WTC11 (cell line): ENCODE data around the gene CLOCK. TPM values are rescaled to one million over a fixed set of nuclear protein-coding genes. Genes with fewer than 3 reads are reported as not detected.

Experiments used
- ATAC-seq: fragments of 200-7000 bp; cut with Tn5 transposase; 2 replicates; pipeline ENCODE4 v1.10.0; 2021; ENCODE audit warnings: mild to moderate bottlenecking, moderate library complexity
- CTCF ChIA-PET: fragments of 300-600 bp; sonication (Branson Sonifier 250); formaldehyde crosslinking; loops from one replicate; lab custom pipeline; 2021; ENCODE audit warnings: antibody characterized with exemption; lab: Charles Lee
- POLR2A ChIA-PET: fragments of 350-600 bp; sonication (Branson Sonifier 250); formaldehyde crosslinking; loops from one replicate; lab custom pipeline; 2021; ENCODE audit warnings: antibody characterized with exemption; lab: Charles Lee
- DNase-seq: peaks from one replicate; pipeline ENCODE4 v3.0.0; 2021; ENCODE audit warnings: low spot score
- H3K27ac Mint-ChIP-seq: 2 replicates; pipeline ENCODE4 v1.8.0; 2021; ENCODE audit warnings: mixed read lengths
- H3K27me3 Mint-ChIP-seq: 2 replicates; pipeline ENCODE4 v1.8.0; 2021; ENCODE audit warnings: low read depth, mild to moderate bottlenecking, moderate library complexity, mixed read lengths
- H3K36me3 Mint-ChIP-seq: 2 replicates; pipeline ENCODE4 v1.8.0; 2021; ENCODE audit warnings: mixed read lengths
- H3K4me1 Mint-ChIP-seq: 2 replicates; pipeline ENCODE4 v1.8.0; 2022; ENCODE audit warnings: mixed read lengths
- H3K4me3 Mint-ChIP-seq: 2 replicates; pipeline ENCODE4 v1.8.0; 2021; ENCODE audit warnings: mild to moderate bottlenecking, moderate library complexity, mixed read lengths
- H3K9me3 Mint-ChIP-seq: 2 replicates; pipeline ENCODE4 v1.8.0; 2021; ENCODE audit warnings: mixed read lengths
- AFF4 ChIP-seq: sonication (generic); formaldehyde crosslinking; IDR thresholded peaks from 2 replicates; pipeline ENCODE4 v1.8.1; 2023; ENCODE audit warnings: mild to moderate bottlenecking, missing genetic modification reagents, borderline replicate concordance
- ATF6 ChIP-seq: sonication (generic); formaldehyde crosslinking; IDR thresholded peaks from 2 replicates; pipeline ENCODE4 v1.8.1; 2023; ENCODE audit warnings: mild to moderate bottlenecking, missing genetic modification reagents
- CDX4 ChIP-seq: fragments of 250-450 bp; sonication (Bioruptor Pico); IDR thresholded peaks from 2 replicates; pipeline ENCODE4 v1.9.0; 2021; ENCODE audit warnings: moderate library complexity, mild to moderate bottlenecking, inconsistent platforms, borderline replicate concordance
- CTCF ChIP-seq: fragments of 200-600 bp; IDR thresholded peaks from 2 replicates; pipeline ENCODE4 v1.8.0; 2022; ENCODE audit warnings: antibody characterized with exemption
- ERG ChIP-seq: fragments of 250-450 bp; sonication (Bioruptor Pico); IDR thresholded peaks from 2 replicates; pipeline ENCODE4 v1.8.0; 2021; ENCODE audit warnings: mild to moderate bottlenecking
- FOXJ3 ChIP-seq: sonication (generic); formaldehyde crosslinking; IDR thresholded peaks from 2 replicates; pipeline ENCODE4 v1.9.0; 2021; ENCODE audit warnings: missing genetic modification reagents, mild to moderate bottlenecking, borderline replicate concordance
- FOXP4 ChIP-seq: sonication (generic); formaldehyde crosslinking; IDR thresholded peaks from 2 replicates; pipeline ENCODE4 v1.8.0; 2022; ENCODE audit warnings: mild to moderate bottlenecking, missing genetic modification reagents
- GABPB1 ChIP-seq: sonication (generic); formaldehyde crosslinking; IDR thresholded peaks from 2 replicates; pipeline ENCODE4 v1.8.1; 2023; ENCODE audit warnings: mild to moderate bottlenecking, missing genetic modification reagents
- IRF2 ChIP-seq: sonication (generic); formaldehyde crosslinking; IDR thresholded peaks from 2 replicates; pipeline ENCODE4 v1.8.0; 2022; ENCODE audit warnings: low read depth, missing genetic modification reagents, borderline replicate concordance
- STAT6 ChIP-seq: sonication (generic); formaldehyde crosslinking; conservative IDR thresholded peaks from 2 replicates; pipeline ENCODE4 v1.8.1; 2023; ENCODE audit warnings: mild to moderate bottlenecking, low read depth, missing genetic modification reagents, moderate library complexity
- TCF7 ChIP-seq: sonication (generic); formaldehyde crosslinking; IDR thresholded peaks from 2 replicates; pipeline ENCODE4 v1.8.0; 2022; ENCODE audit warnings: mild to moderate bottlenecking, low read depth, missing genetic modification reagents, moderate library complexity
- ZNF121 ChIP-seq: sonication (generic); formaldehyde crosslinking; IDR thresholded peaks from 2 replicates; pipeline ENCODE4 v1.8.0; 2023; ENCODE audit warnings: missing genetic modification reagents
- ZNF512 ChIP-seq: sonication (generic); formaldehyde crosslinking; IDR thresholded peaks from 2 replicates; pipeline ENCODE4 v1.8.1; 2022; ENCODE audit warnings: missing genetic modification reagents, borderline replicate concordance
- ZNF671 ChIP-seq: fragments of 250-450 bp; sonication (Bioruptor Pico); IDR thresholded peaks from 2 replicates; pipeline ENCODE4 v1.8.0; 2021; ENCODE audit warnings: mild to moderate bottlenecking
- total RNA-seq: library from RNA; stranded (reverse); gene quantifications from 3 replicates; pipeline ENCODE4 v1.2.3, GENCODE V29; 2021

Gene CLOCK
- total RNA-seq, 1 experiment from 2014 or later = 18.6 TPM

- ATAC-seq (no peak), DNase-seq (no peak)
- ChIA-PET CTCF (interaction anchor here (1.7 to 2.9 kb wide), 3 partner anchors 52 to 427 kb away, joined by 5 to 7 read pairs (median 6); partner anchors contain the start of gene SRD5A3), POLR2A (no interaction called here)
- Mint-ChIP-seq H3K4me1 (peaks cover 35% of the 10 kb centered on the region), H3K27me3 (peaks cover 2% of the 10 kb centered on the region; the same call in 1 of the 2 replicates), H3K36me3 (peaks cover 28% of the 10 kb centered on the region), H3K4me3 (peak overlapping the region; percentile 91), H3K9me3 (no peaks in the 10 kb centered on the region), H3K27ac (peak overlapping the region; percentile 96)
- TF ChIP-seq ZNF512 (CRISPR knock-in tag) (peak; percentile 84; the same call in 1 of the 2 replicates), ERG (CRISPR knock-in tag) (no peak), CDX4 (CRISPR knock-in tag) (no peak), CTCF (no peak), STAT6 (no peak), ZNF671 (CRISPR knock-in tag) (no peak), ZNF121 (CRISPR knock-in tag) (peak; percentile 93), TCF7 (CRISPR knock-in tag) (no peak), AFF4 (no peak), IRF2 (CRISPR knock-in tag) (no peak)
Observed at GRCh38 chr4:55397520-55398321, 149.0 kb downstream of the CLOCK start.

GRCh38 chr4:55397126-55397436, 149.6 kb downstream of the CLOCK start:
- CTCF ChIA-PET = interaction anchor here (2.9 kb wide), 1 partner anchor 213 kb away, joined by 7 read pairs; no protein-coding TSS in a partner anchor
- no peak for ATAC-seq
- peak overlapping the region; percentile 91 for H3K4me3 Mint-ChIP-seq
- peaks cover 2% of the 10 kb centered on the region; the same call in 1 of the 2 replicates for H3K27me3 Mint-ChIP-seq
- H3K4me1 Mint-ChIP-seq = peaks cover 35% of the 10 kb centered on the region
- DNase-seq = no peak
- H3K9me3 Mint-ChIP-seq = no peaks in the 10 kb centered on the region
- H3K27ac Mint-ChIP-seq = peak overlapping the region; percentile 96
- H3K36me3 Mint-ChIP-seq = peaks cover 28% of the 10 kb centered on the region
- POLR2A ChIA-PET = no interaction called here
- TF ChIP-seq FOXJ3 (CRISPR knock-in tag) (no peak), CDX4 (CRISPR knock-in tag) (no peak), ATF6 (no peak), FOXP4 (CRISPR knock-in tag) (no peak), GABPB1 (no peak), ZNF671 (CRISPR knock-in tag) (no peak)
